ENCODE results near the gene SLC25A14. TPM values are rescaled to one million over a fixed set of nuclear protein-coding genes. Genes with fewer than 3 reads are reported as not detected.

The SLC25A14 gene
- total and polyA plus RNA-seq, 2 of the 8 experiments (the other 6 are each of a cell fraction or from before 2014, with no cell fraction given), result 9.3 to 14.2 TPM

DNA sequence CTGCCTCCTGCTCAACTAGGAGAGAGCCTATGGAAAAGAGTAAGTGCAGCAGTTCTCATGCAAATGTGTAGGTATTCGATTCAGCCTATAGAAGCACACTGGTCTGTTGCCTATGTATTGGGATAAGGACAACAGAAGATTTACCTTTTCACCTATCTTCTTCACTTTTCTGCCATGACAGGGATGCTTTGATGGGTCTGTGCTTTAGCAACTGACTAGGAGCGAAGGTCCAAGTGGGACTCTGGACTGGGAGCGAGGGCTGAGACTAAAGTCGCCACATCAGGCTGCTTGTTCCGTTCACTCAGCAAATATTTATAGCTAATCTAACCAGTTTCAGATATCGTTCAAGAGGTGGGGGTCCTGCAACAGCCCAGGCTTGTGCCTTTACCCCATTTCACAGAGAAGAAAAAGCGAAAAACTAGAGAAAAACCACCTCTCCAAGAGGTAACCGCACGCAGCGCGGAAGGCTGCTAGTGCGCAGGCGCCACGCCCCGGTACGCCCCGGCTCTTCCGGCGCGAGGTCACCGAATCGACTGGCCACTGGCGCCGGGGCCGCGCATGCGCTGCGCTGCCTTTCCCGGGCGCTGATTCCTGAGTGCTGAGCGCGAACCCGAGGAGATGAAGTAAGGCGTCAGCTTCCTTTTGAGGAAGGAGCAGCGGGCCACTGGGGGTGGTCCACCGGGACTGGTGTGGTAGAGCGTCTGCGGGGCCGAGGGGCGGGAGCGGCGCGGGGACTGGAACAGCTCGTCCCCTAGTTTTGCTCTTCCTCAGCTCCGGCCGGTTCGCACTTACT lies 61.9 kb downstream of the SLC25A14 start, which contains the start of gene RBMX2 (continued):
- TF ChIP-seq POLR2AphosphoS5 (IDR thresholded peaks at IDR 0.05; ENCODE audit: low read depth, low read length) (peak; percentile 45; the same call in 1 of the 2 replicates), ZNF274 (IDR thresholded peaks at IDR 0.05; ENCODE audit: borderline replicate concordance, extremely low read depth, low read length) (no peak), POLR2A (IDR thresholded peaks at IDR 0.05; ENCODE audit: control extremely low read depth in 1 of 2, low read depth in 2 of 2, low read length in 2 of 2) (peak in 1 of 2 experiments; percentile 36; a peak in 1 of 3 replicates), CEBPB (IDR thresholded peaks at IDR 0.05; ENCODE audit: low read depth, low read length) (no peak), CHD2 (IDR thresholded peaks at IDR 0.05; ENCODE audit: low read length) (no peak), SIRT6 (IDR thresholded peaks at IDR 0.05; ENCODE audit: low read length) (no peak), TAF1 (IDR thresholded peaks at IDR 0.05; ENCODE audit: low read depth, low read length) (peak; percentile 61; the same call in 1 of the 2 replicates), RAD21 (IDR thresholded peaks at IDR 0.05 in 1 of 2, conservative IDR thresholded peaks at IDR 0.05 in 1 of 2; ENCODE audit: low read depth in 2 of 2, low read length in 2 of 2) (no peak), SUZ12 (IDR thresholded peaks at IDR 0.05; ENCODE audit: low read length) (no peak), TEAD4 (IDR thresholded peaks at IDR 0.05; ENCODE audit: low read depth, low read length) (no peak), JUND (IDR thresholded peaks at IDR 0.05; ENCODE audit: low read length) (no peak), PHF8 (conservative IDR thresholded peaks at IDR 0.05; ENCODE audit: low read depth, low read length) (peak; percentile 66), TBP (IDR thresholded peaks at IDR 0.05; ENCODE audit: low read depth, low read length) (no peak), GABPA (IDR thresholded peaks at IDR 0.05; ENCODE audit: borderline replicate concordance, insufficient read depth, low read length) (no peak)
